Fibroblast of the aortic adventitia (primary cell): Measurements from ENCODE around the gene STYXL2. TPM values are rescaled to one million over a fixed set of nuclear protein-coding genes. Genes with fewer than 3 reads are reported as not detected.

Experiments
- DNase-seq: peaks from one replicate; pipeline ENCODE4 v3.0.0-alpha.2; 2010; ENCODE audit warnings: low read depth
- H3K4me3 ChIP-seq: 2 replicates; pipeline ENCODE4 v1.5.1; 2011; ENCODE audit warnings: low read depth, mild to moderate bottlenecking, control low read depth, low read length, moderate library complexity
- CTCF ChIP-seq: IDR thresholded peaks from 2 replicates; pipeline ENCODE4 v1.5.1; 2011; ENCODE audit warnings: mild to moderate bottlenecking, low read length, control low read depth, inconsistent platforms; ENCODE audit not compliant: insufficient read depth
- total RNA-seq: library from RNA; depleted of rRNA; stranded (reverse); fragments of >200 nt; gene quantifications from 2 replicates; pipeline ENCODE4 v1.2.3, GENCODE V29; 2012; ENCODE audit warnings: low replicate concordance

Gene STYXL2
- total RNA-seq, 1 donor: not detected

DNA sequence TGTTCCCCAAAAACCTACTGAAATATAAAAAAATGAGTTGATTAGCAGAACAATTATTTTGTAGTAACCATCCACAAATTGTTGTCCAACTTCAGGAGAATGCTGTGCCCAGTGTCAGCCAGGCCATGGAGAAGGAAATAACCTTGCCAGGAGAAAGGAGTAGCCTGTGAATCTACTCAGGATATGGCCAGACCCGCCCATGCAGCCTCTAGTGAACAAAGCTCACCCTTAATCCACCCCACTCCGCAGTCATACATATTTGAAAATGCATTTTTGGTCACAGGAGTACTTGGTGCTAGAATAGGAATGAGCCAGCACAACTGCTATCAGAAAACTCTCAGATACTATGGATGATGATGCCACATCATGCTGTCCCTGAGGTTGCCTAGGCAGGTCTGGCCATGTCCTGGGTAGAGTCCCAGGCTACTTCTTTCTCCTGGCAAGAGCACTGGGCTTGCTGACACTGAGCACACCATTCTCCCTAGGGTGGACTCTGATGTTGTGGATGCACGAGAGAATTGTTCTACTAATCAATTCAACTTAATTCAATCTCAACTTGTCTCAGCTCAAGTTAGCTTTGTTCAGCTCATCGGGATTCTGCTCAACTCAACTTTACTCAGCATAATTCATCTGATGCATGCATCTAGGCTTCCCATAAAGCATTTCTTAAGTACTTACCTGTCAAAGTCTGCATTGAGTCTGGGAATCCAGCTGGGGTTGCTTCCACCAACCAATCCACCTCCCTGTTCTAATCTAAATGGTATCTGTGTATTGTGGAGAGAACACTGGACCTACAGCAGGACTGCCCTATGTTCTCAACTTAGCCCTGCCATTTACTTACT is 18.2 kb downstream of the STYXL2 start:
- H3K4me3 ChIP-seq: no peak overlapping the region
- no peak for DNase-seq
- TF ChIP-seq CTCF: no peak

DNA sequence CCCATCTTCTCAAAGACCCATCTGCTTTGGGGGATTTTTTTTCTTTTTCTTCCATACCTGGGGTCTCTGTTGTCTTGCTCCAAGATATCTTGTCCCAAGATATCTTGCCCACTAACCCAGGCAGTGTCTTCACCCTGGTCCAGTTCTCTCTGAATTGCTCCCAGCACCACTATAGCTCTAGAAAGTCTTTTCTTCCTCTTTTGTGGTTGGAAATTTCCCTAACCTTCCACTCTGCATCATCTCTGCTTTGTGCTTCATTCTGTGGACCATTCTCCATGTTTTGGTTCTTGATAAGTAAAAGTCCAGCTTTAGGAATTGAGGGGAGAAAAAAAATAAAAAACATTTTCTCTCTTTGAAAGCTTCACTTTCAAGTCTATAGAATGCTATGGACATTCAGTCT is 20.9 kb downstream of the STYXL2 start:
- DNase-seq: no peak
- no peak for TF ChIP-seq CTCF
- no peak overlapping the region for H3K4me3 ChIP-seq

DNA sequence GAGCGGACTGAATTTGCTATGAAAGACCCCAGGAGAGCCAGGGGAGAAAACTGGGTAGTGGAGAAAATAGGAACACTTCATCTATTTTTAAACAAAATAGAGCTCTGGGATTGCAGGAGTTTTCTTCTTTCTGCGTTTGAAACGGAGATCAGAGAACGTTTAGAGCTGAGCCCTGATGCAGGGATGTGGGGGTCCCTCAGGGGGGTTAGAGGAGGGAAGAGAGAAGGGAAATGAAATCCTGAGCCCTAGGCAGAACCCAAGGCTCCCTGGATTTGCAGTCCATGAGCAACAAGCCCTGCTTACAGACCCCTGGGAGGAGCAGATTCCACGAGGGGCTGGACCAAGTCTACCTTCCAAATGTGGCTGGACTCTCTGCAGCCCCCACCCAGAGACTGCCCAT is 21.8 kb downstream of the STYXL2 start:
- H3K4me3 ChIP-seq: no peak overlapping the region
- no peak for DNase-seq
- TF ChIP-seq CTCF: no peak

DNA sequence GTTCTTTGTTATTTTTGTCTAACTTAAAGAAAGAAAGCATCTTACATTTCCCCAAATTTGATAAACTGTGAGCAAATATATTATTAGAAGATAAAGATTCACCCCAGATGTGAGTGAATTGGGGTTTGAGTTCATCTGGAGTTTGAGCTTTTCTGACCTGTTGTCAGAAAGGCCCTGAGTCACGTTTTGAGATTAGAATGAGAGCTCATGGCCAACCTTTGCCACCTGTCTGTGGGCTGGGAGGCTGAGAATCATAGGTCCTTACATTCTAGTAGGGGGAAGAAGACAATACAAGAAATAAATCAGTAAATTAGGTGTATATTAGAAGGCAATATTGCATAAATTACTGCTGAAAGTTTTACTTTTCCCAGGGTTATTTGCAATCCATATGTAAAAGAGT is 22.3 kb downstream of the STYXL2 start:
- H3K4me3 ChIP-seq: no peak overlapping the region
- TF ChIP-seq CTCF: no peak
- DNase-seq: no peak

DNA sequence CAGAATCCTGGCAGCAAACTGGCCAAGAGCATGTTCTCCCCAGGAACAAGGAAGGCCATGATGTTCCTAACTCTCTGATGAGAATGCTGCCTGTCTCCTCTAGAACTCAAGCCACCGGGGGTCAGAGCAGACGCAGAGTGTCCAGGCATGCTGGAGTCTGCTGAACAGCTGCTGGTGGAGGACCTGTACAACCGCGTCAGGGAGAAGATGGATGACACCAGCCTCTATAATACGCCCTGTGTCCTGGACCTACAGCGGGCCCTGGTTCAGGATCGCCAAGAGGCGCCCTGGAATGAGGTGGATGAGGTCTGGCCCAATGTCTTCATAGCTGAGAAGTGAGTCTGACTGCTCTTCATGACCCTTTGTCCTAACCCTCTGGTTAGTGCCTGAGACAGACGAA is 23.4 kb downstream of the STYXL2 start:
- no peak for TF ChIP-seq CTCF
- no peak for DNase-seq
- H3K4me3 ChIP-seq: no peak overlapping the region

DNA sequence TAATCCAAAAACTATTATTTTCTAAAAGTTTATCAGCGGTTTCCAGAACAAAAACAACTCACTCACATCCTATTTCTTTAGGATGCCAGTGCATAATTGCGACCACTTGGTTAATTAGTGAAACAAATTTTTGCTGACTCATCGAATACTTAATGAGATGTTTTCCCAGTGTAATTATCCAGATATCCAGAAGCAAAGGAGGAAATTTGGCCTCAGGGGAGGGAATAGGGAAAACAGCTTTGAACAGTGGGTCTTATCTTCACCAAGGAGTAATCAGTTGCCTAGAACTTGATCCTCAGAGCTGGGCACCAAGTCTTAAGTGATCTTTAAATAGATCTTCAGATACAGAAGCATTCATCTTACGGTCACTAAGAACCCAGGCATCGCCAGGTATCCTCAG is 24.3 kb downstream of the STYXL2 start:
- no peak for DNase-seq
- no peak for TF ChIP-seq CTCF
- no peak overlapping the region for H3K4me3 ChIP-seq

GRCh38 chr1:167119696-167120095 is 25.8 kb downstream of the STYXL2 start:
- no peak for DNase-seq
- no peak for TF ChIP-seq CTCF
- no peak overlapping the region for H3K4me3 ChIP-seq
